Measurements from ENCODE around the gene GMPS.

The GMPS gene

DNA sequence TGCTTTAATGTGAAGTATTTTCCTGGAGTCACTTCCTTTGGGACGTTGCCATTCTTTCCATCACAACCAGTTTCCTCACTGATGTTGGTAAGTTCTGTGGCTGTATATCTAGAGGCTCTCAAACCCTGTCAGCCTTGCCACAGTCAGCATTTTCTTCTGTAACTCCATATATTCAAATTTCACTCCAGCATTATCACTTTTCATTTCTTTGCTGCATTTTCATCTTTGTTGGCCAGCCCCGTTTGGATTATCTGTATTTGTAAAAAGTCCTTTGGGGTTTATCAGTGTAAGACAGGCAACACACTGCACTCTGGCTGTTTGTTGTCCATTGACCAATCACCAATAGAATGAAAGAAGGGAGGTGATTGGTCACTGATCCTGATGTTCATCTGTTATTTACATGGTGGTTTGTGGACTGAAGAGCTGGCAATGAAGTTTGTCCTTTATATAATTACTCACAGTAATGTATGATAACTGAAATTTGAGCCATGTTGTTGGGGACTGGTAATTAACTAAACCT, 20.3 kb downstream of the GMPS start:
- H3K4me3 Mint-ChIP-seq = no peak overlapping the region
- H3K27ac Mint-ChIP-seq = no peak overlapping the region
- DNase-seq = no peak
- no peak for ATAC-seq
- H3K27me3 Mint-ChIP-seq = no peaks in the 10 kb centered on the region
- H3K4me1 Mint-ChIP-seq = peaks cover 41% of the 10 kb centered on the region
- no peaks in the 10 kb centered on the region for H3K9me3 Mint-ChIP-seq

- Mint-ChIP-seq H3K4me1 (peaks cover 37% of the 10 kb centered on the region), H3K4me3 (no peak overlapping the region), H3K27me3 (no peaks in the 10 kb centered on the region), H3K27ac (no peak overlapping the region), H3K9me3 (no peaks in the 10 kb centered on the region)
- ATAC-seq = no peak
- DNase-seq = no peak
Measured at GRCh38 chr3:155891321-155891720, 20.9 kb downstream of the GMPS start.

DNA sequence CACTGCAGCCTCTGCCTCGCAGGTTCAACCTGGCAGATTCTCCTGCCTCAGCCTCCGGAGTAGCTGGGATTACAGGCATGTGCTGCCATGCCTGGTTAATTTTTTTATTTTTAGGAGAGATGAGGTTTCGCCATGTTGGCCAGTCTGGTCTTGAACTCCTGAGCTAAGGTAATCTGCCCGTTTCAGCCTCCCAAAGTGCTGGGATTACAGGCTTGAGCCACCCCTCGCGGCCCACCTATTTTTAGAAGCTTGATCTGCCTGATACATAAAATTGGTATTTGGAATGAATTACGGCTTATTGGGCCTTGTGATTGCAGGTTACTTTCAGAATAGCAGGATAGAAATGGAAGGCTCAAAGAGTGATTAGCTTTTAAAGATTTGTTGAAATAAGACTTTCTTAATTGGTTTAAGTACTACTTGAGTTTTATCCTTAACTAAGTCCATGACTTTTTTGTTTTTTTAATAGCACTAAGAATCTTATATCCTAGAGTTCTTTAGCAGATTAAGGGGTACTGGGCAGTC, 25.0 kb downstream of the GMPS start:
- ATAC-seq = no peak
- Mint-ChIP-seq H3K4me3 (no peak overlapping the region), H3K4me1 (peaks cover 6% of the 10 kb centered on the region), H3K9me3 (no peaks in the 10 kb centered on the region), H3K27me3 (no peaks in the 10 kb centered on the region), H3K27ac (no peak overlapping the region)
- DNase-seq = no peak

GRCh38 chr3:155906900-155907299, 36.5 kb downstream of the GMPS start:
- Mint-ChIP-seq H3K4me1 (peaks cover 12% of the 10 kb centered on the region), H3K27ac (no peak overlapping the region), H3K9me3 (no peaks in the 10 kb centered on the region), H3K4me3 (no peak overlapping the region), H3K27me3 (no peaks in the 10 kb centered on the region)
- ATAC-seq = no peak
- no peak for DNase-seq

- Mint-ChIP-seq H3K27me3 (no peaks in the 10 kb centered on the region), H3K9me3 (no peaks in the 10 kb centered on the region), H3K4me1 (peaks cover 12% of the 10 kb centered on the region), H3K27ac (peak overlapping the region; percentile 29 to 74), H3K4me3 (no peak overlapping the region)
- DNase-seq = no peak
- no peak for ATAC-seq
Measured at GRCh38 chr3:155908086-155908485, 37.6 kb downstream of the GMPS start.

GRCh38 chr3:155908605-155909004, 38.2 kb downstream of the GMPS start:
- Mint-ChIP-seq H3K27me3 (no peaks in the 10 kb centered on the region), H3K4me3 (no peak overlapping the region), H3K9me3 (no peaks in the 10 kb centered on the region), H3K27ac (peak overlapping the region in 1 of 2 donors; percentile 74), H3K4me1 (peaks cover 12% of the 10 kb centered on the region)
- DNase-seq = no peak
- ATAC-seq = no peak

- Mint-ChIP-seq H3K27ac (peak overlapping the region in 1 of 2 donors; percentile 12), H3K9me3 (no peaks in the 10 kb centered on the region), H3K4me1 (peaks cover 12% of the 10 kb centered on the region), H3K4me3 (no peak overlapping the region), H3K27me3 (no peaks in the 10 kb centered on the region)
- no peak for DNase-seq
- no peak for ATAC-seq
Measured at GRCh38 chr3:155912090-155912489, 41.6 kb downstream of the GMPS start.

- Mint-ChIP-seq H3K27me3 (no peaks in the 10 kb centered on the region), H3K9me3 (no peaks in the 10 kb centered on the region), H3K4me3 (no peak overlapping the region), H3K27ac (no peak overlapping the region), H3K4me1 (peaks cover 8% of the 10 kb centered on the region)
- ATAC-seq (no peak), DNase-seq (no peak)
Measured at GRCh38 chr3:155912579-155913190, 42.2 kb downstream of the GMPS start.

DNA sequence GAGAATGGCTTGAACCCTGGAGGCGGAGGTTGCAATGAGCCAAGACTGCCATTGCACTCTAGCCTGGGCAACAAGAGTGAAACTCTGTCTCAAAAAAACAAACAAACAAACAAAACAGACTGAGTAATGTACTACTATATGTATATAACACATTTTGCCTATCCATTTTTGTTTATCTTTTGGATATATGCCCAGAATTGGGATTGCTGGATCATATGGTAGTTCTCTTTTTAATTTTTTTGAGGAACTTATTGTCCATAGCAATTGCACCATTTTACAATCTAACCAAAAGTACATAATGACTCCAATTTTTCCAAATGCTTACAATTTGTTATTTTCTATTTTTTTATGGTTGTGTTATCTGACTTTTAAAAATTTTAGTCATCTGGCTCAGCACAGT, 47.3 kb downstream of the GMPS start:
- Mint-ChIP-seq H3K4me1 (no peaks in the 10 kb centered on the region), H3K27me3 (no peaks in the 10 kb centered on the region), H3K27ac (no peak overlapping the region), H3K4me3 (no peak overlapping the region), H3K9me3 (no peaks in the 10 kb centered on the region)
- ATAC-seq (no peak), DNase-seq (no peak)

DNA sequence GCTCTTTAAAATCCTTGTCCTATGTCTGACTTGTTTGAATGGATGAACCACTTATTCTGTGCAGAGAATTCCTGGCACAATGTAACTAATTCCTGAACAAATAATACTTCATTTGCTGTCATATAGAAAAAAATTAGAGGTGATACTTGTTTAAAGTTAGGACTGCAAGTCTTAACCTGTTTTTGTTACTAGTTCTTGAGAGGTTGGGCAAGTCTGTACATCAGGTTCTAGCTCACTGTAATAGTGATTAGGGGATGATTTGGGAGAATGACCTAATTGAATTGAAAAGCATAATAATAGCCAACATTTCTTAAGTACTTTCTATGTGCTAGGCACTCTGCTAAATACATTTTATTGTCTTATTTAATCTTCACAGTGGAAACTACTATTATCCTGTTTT, 49.3 kb downstream of the GMPS start:
- Mint-ChIP-seq H3K4me1 (no peaks in the 10 kb centered on the region), H3K27ac (no peak overlapping the region), H3K27me3 (no peaks in the 10 kb centered on the region), H3K9me3 (no peaks in the 10 kb centered on the region), H3K4me3 (no peak overlapping the region)
- DNase-seq (no peak), ATAC-seq (no peak)

GRCh38 chr3:155921486-155921885, 51.0 kb downstream of the GMPS start:
- no peak for DNase-seq
- Mint-ChIP-seq H3K27me3 (no peaks in the 10 kb centered on the region), H3K9me3 (no peaks in the 10 kb centered on the region), H3K4me1 (no peaks in the 10 kb centered on the region), H3K4me3 (no peak overlapping the region), H3K27ac (no peak overlapping the region)
- no peak for ATAC-seq

- Mint-ChIP-seq H3K4me3 (no peak overlapping the region), H3K27ac (no peak overlapping the region), H3K27me3 (no peaks in the 10 kb centered on the region), H3K9me3 (no peaks in the 10 kb centered on the region), H3K4me1 (no peaks in the 10 kb centered on the region)
- no peak for DNase-seq
- ATAC-seq = no peak
Measured at GRCh38 chr3:155934230-155934629, 63.8 kb downstream of the GMPS start.

- Mint-ChIP-seq H3K9me3 (no peaks in the 10 kb centered on the region), H3K4me3 (no peak overlapping the region), H3K27ac (no peak overlapping the region), H3K4me1 (no peaks in the 10 kb centered on the region), H3K27me3 (no peaks in the 10 kb centered on the region)
- DNase-seq (no peak), ATAC-seq (no peak)
Measured at GRCh38 chr3:155938409-155938808, 68.0 kb downstream of the GMPS start.

- no peak overlapping the region for H3K27ac Mint-ChIP-seq
- H3K27me3 Mint-ChIP-seq = no peaks in the 10 kb centered on the region
Measured at GRCh38 chr3:155941354-155941753, 70.9 kb downstream of the GMPS start.

DNA sequence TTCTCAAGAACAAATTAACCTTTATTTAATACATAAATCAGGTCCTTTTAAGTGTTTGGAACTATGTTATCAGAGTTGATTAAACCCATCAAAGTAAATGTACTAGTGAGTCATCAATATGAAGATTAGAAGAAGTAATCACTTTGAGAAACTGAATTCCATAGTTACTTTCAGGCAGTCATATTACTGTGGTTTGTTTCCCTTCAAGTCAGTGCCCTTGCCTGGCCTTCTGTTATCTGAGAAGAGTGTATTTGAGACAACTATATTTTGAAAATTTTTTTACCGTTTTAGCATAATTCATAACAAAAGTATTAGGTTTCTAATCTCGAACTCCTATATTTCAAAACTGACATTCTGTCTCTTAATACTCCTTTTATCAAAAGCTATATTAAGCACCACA, 73.6 kb downstream of the GMPS start:
- H3K9me3 Mint-ChIP-seq = no peaks in the 10 kb centered on the region
- no peak overlapping the region for H3K4me3 Mint-ChIP-seq
- DNase-seq = no peak
- H3K4me1 Mint-ChIP-seq = no peaks in the 10 kb centered on the region
- H3K27ac Mint-ChIP-seq = no peak overlapping the region
- no peak for ATAC-seq
- no peaks in the 10 kb centered on the region for H3K27me3 Mint-ChIP-seq

More at GRCh38 chr3:155941354-155941753, 70.9 kb downstream of the GMPS start:
- ATAC-seq (no peak), DNase-seq (no peak)
- no peaks in the 10 kb centered on the region for H3K4me1 Mint-ChIP-seq
- H3K4me3 Mint-ChIP-seq = no peak overlapping the region
- no peaks in the 10 kb centered on the region for H3K9me3 Mint-ChIP-seq

- Mint-ChIP-seq H3K27me3 (no peaks in the 10 kb centered on the region), H3K4me1 (no peaks in the 10 kb centered on the region), H3K27ac (no peak overlapping the region), H3K4me3 (no peak overlapping the region), H3K9me3 (no peaks in the 10 kb centered on the region)
- DNase-seq = no peak
- no peak for ATAC-seq
Measured at GRCh38 chr3:155946178-155946577, 75.7 kb downstream of the GMPS start.

DNA sequence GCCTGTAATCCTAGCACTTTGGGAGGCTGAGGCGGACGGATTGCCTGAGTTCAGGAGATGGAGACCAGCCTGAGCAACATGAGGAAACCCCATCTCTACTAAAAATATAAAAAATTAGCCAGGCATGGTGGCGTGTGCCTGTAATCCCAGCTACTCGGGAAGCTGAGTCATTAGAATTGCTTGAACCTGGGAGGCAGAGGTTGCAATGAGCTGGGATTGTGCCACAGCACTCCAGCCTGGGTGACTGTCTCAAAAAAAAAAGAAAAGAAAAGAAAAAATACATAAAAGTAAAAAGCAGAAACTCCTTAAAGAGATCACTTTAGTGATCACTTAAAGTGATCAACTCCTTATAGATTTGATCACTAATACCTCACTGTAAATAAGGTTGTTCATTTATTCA, 78.0 kb downstream of the GMPS start:
- ATAC-seq (no peak), DNase-seq (no peak)
- Mint-ChIP-seq H3K27ac (no peak overlapping the region), H3K9me3 (peaks cover 0 to 7% of the 10 kb centered on the region in 2 donors), H3K4me3 (no peak overlapping the region), H3K4me1 (no peaks in the 10 kb centered on the region), H3K27me3 (no peaks in the 10 kb centered on the region)
